ENCODE measurements around the gene PIGM. TPM values are rescaled to one million over a fixed set of nuclear protein-coding genes. Genes with fewer than 3 reads are reported as not detected.
A peak's percentile ranks its signal among the peaks of the same experiment; 100 is the strongest.

The PIGM gene
- total RNA-seq = 1 to 10 TPM; 3.8 to 5.1 (median 3.9) TPM
- total RNA-seq (2013) = 5.7 TPM

- under 1% methylated on average over 59 of the region's 60 CpGs for WGBS (ENCODE audit: insufficient coverage)
- Histone ChIP-seq H3K4me1 (ENCODE audit: control insufficient read depth, insufficient read depth, low read length) (peaks cover 18% of the 10 kb centered on the region), H3K9me3 (ENCODE audit: control insufficient read depth, insufficient read depth, low read length) (no peaks in the 10 kb centered on the region), H3K27ac (ENCODE audit: low read length) (peak within 1 kb of the TSS; percentile 32), H3K36me3 (ENCODE audit: control insufficient read depth, insufficient read depth, low read length) (no peaks in the 10 kb centered on the region), H3K27me3 (ENCODE audit: control insufficient read depth, insufficient read depth, low read length) (no peaks in the 10 kb centered on the region), H3K4me3 (ENCODE audit: low read length) (peak within 1 kb of the TSS; percentile 60)
- H3K4me1 Mint-ChIP-seq = peaks cover 31 to 36% of the 10 kb centered on the region in 2 donors
- ATAC-seq (peak; percentile 95 to 96 (median 96)), DNase-seq (peak; percentile 76 to 95)
- H3K9me3 Mint-ChIP-seq = no peaks in the 10 kb centered on the region
- H3K4me3 Mint-ChIP-seq = peak within 1 kb of the TSS; percentile 97
- peak within 1 kb of the TSS; percentile 76 to 92 for H3K27ac Mint-ChIP-seq
- H3K27me3 Mint-ChIP-seq (ENCODE audit: low read depth in 2 of 2) = no peaks in the 10 kb centered on the region
- TF ChIP-seq, protein P1, sequence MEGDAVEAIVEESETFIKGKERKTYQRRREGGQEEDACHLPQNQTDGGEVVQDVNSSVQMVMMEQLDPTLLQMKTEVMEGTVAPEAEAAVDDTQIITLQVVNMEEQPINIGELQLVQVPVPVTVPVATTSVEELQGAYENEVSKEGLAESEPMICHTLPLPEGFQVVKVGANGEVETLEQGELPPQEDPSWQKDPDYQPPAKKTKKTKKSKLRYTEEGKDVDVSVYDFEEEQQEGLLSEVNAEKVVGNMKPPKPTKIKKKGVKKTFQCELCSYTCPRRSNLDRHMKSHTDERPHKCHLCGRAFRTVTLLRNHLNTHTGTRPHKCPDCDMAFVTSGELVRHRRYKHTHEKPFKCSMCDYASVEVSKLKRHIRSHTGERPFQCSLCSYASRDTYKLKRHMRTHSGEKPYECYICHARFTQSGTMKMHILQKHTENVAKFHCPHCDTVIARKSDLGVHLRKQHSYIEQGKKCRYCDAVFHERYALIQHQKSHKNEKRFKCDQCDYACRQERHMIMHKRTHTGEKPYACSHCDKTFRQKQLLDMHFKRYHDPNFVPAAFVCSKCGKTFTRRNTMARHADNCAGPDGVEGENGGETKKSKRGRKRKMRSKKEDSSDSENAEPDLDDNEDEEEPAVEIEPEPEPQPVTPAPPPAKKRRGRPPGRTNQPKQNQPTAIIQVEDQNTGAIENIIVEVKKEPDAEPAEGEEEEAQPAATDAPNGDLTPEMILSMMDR (IDR thresholded peaks at IDR 0.05) = no peak
- intact Hi-C loops (cut with micrococcal nuclease) = no loop called here
- H3K36me3 Mint-ChIP-seq = no peaks in the 10 kb centered on the region
These were observed at the start of gene PIGM for GRCh38 chr1:160031365-160032164. Gene PIGM (minus strand): TSS chr1:160031990. CDS start chr1:160031739, 251 bp downstream.

GRCh38 chr1:160081261-160081936 lies 49.6 kb upstream of the PIGM start, which contains the start of gene KCNJ9:
Gene KCNJ9 (plus strand): TSS chr1:160081538. CDS start chr1:160084031, 2,493 bp downstream.
- intact Hi-C loops (cut with micrococcal nuclease) = loop anchor here (5.0 kb wide), 1 partner anchor 144 kb away; no protein-coding TSS in a partner anchor
- no peaks in the 10 kb centered on the region for H3K36me3 ChIP-seq (ENCODE audit: control insufficient read depth, insufficient read depth, low read length)
- peaks cover 10% of the 10 kb centered on the region for H3K4me1 ChIP-seq (ENCODE audit: control insufficient read depth, insufficient read depth, low read length)
- peaks cover 11 to 12% of the 10 kb centered on the region in 2 donors for H3K4me1 Mint-ChIP-seq
- H3K9me3 ChIP-seq (ENCODE audit: control insufficient read depth, insufficient read depth, low read length) = no peaks in the 10 kb centered on the region
- no peaks in the 10 kb centered on the region for H3K36me3 Mint-ChIP-seq
- no peak for ATAC-seq
- TF ChIP-seq, protein P1 (IDR thresholded peaks at IDR 0.05) = no peak
- H3K9me3 Mint-ChIP-seq = no peaks in the 10 kb centered on the region
- H3K27ac ChIP-seq (ENCODE audit: low read length) = no peak within 1 kb of the TSS
- DNase-seq = no peak
- no peak within 1 kb of the TSS for H3K4me3 Mint-ChIP-seq
- H3K4me3 ChIP-seq (ENCODE audit: low read length) = no peak within 1 kb of the TSS
- no peak within 1 kb of the TSS for H3K27ac Mint-ChIP-seq
- H3K27me3 Mint-ChIP-seq (ENCODE audit: low read depth in 2 of 2) = peaks cover 44 to 59% of the 10 kb centered on the region in 2 donors
- WGBS (ENCODE audit: insufficient coverage) = 29% methylated on average over 10 of the region's 14 CpGs
- H3K27me3 ChIP-seq (ENCODE audit: control insufficient read depth, insufficient read depth, low read length) = peaks cover 28% of the 10 kb centered on the region

DNA sequence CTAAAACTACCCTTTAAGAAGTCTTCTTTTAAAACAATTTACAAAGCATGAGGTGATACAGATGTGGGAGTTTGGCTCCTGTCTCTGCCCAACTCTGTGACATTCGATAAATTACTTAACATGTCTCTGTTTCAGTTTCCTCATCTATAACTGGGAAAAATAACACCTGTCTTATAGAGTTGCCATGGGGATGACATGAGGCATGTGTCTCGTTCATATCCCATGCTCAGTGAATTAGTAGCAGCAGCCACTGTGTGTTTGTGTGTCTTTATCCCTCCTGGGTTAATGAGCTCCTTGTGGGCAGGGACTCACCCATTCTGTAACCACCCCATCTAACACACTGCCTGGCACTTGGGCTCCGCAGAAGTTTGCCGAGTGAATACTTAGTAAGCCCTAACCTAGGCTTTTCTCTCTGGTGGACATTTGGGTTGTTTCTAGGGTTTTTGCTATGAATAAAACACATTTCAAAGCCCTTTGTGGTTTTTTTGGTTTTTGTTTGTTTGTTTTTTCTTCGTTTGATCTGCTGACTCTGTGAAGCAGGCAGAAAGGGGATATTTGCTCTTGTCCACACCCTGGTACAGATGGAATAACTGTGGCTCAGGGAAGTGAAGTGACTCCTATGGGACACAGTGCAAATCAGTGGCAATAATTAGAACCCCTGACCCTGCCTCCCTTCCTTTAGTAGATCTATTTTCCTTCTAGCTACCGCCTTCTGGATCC lies 48.8 kb upstream of the PIGM start:
- H3K27ac Mint-ChIP-seq = no peak overlapping the region
- H3K9me3 Mint-ChIP-seq = no peaks in the 10 kb centered on the region
- H3K27me3 Mint-ChIP-seq (ENCODE audit: low read depth in 2 of 2) = peaks cover 47 to 59% of the 10 kb centered on the region in 2 donors
- Histone ChIP-seq H3K4me3 (ENCODE audit: low read length) (no peak overlapping the region), H3K27ac (ENCODE audit: low read length) (no peak overlapping the region), H3K4me1 (ENCODE audit: control insufficient read depth, insufficient read depth, low read length) (peaks cover 7% of the 10 kb centered on the region), H3K27me3 (ENCODE audit: control insufficient read depth, insufficient read depth, low read length) (peaks cover 28% of the 10 kb centered on the region), H3K36me3 (ENCODE audit: control insufficient read depth, insufficient read depth, low read length) (no peaks in the 10 kb centered on the region), H3K9me3 (ENCODE audit: control insufficient read depth, insufficient read depth, low read length) (no peaks in the 10 kb centered on the region)
- WGBS (ENCODE audit: insufficient coverage) = 37% methylated on average over 4 of the region's 6 CpGs
- no peak for DNase-seq
- no peak for ATAC-seq
- TF ChIP-seq, protein P1 (IDR thresholded peaks at IDR 0.05) = no peak
- no peak overlapping the region for H3K4me3 Mint-ChIP-seq
- peaks cover 7 to 8% of the 10 kb centered on the region in 2 donors for H3K4me1 Mint-ChIP-seq
- H3K36me3 Mint-ChIP-seq = no peaks in the 10 kb centered on the region
- intact Hi-C loops (cut with micrococcal nuclease) = loop anchor here (5.0 kb wide), 1 partner anchor 143 kb away; no protein-coding TSS in a partner anchor
